GM10248 (cell line): ENCODE results near the gene LYSMD3.

ENCODE experiments used
- CTCF ChIA-PET: fragments of 300-600 bp; sonication (Branson Sonifier 250); formaldehyde crosslinking; extraction: SDS; loops from one replicate; lab custom pipeline; 2021; ENCODE audit warnings: antibody characterized with exemption; lab: Yijun Ruan, JAX
- POLR2A ChIA-PET: fragments of 350-650 bp; sonication (Branson Sonifier 250); formaldehyde crosslinking; extraction: SDS; loops from one replicate; lab custom pipeline; 2020; ENCODE audit warnings: antibody characterized with exemption; lab: Yijun Ruan, JAX
- DNase-seq: peaks from one replicate; pipeline ENCODE4 v3.0.0; 2012; ENCODE audit errors: extremely low spot score
- CTCF ChIP-seq: IDR thresholded peaks from 2 replicates; pipeline ENCODE4 v1.5.1; 2012; ENCODE audit warnings: mild to moderate bottlenecking, low read depth; ENCODE audit errors: extremely low read depth, missing control alignments, control extremely low read depth

LYSMD3 gene

GRCh38 chr5:90557871-90558270 is 28.5 kb upstream of the LYSMD3 start:
- POLR2A ChIA-PET, result no interaction called here
- no peak for TF ChIP-seq CTCF
- CTCF ChIA-PET, result no interaction called here
- no peak for DNase-seq

- no peak for TF ChIP-seq CTCF
- CTCF ChIA-PET, result no interaction called here
- no peak for DNase-seq
- POLR2A ChIA-PET, result no interaction called here
Observed at GRCh38 chr5:90557391-90557790, 28.0 kb upstream of the LYSMD3 start.

GRCh38 chr5:90555666-90556065 is 26.3 kb upstream of the LYSMD3 start:
- DNase-seq, result no peak
- POLR2A ChIA-PET, result no interaction called here
- CTCF ChIA-PET, result interaction anchor here (1.2 to 2.1 kb wide), 2 partner anchors 8 to 10 kb away, joined by 4 to 8 read pairs; no protein-coding TSS in a partner anchor
- TF ChIP-seq CTCF, result no peak

- CTCF ChIA-PET, result interaction anchor here (2.1 kb wide), 1 partner anchor 9 kb away, joined by 8 read pairs; no protein-coding TSS in a partner anchor
- no peak for DNase-seq
- TF ChIP-seq CTCF, result no peak
- POLR2A ChIA-PET, result no interaction called here
Observed at GRCh38 chr5:90554358-90555006, 25.1 kb upstream of the LYSMD3 start.

GRCh38 chr5:90553711-90554110 is 24.3 kb upstream of the LYSMD3 start:
- ChIA-PET POLR2A (no interaction called here), CTCF (interaction anchor here (0.6 to 2.1 kb wide), 2 partner anchors 10 to 18 kb away, joined by 3 to 8 read pairs; no protein-coding TSS in a partner anchor)
- DNase-seq, result no peak
- no peak for TF ChIP-seq CTCF

- POLR2A ChIA-PET, result no interaction called here
- no peak for DNase-seq
- no peak for TF ChIP-seq CTCF
- CTCF ChIA-PET, result interaction anchor here (1.1 kb wide), 1 partner anchor 11 kb away, joined by 3 read pairs; no protein-coding TSS in a partner anchor
Observed at GRCh38 chr5:90551376-90551775, 22.0 kb upstream of the LYSMD3 start.
